Neural cell (in vitro differentiated cells): ENCODE results near the gene SH2D3A. TPM values are rescaled to one million over a fixed set of nuclear protein-coding genes. Genes with fewer than 3 reads are reported as not detected.

ENCODE experiments used
- H2AFZ ChIP-seq: fragments of 200-600, 300-800 bp; sonication (generic), shearing (Covaris generic); 2 replicates; pipeline ENCODE4 v1.6.0; 2014; ENCODE audit warnings: low read depth, mild to moderate bottlenecking, antibody characterized with exemption, low read length, moderate library complexity
- H3F3A ChIP-seq: fragments of 200-600 bp; shearing (Covaris generic); 2 replicates; pipeline ENCODE4 v1.6.1; 2016; ENCODE audit warnings: mild to moderate bottlenecking, moderate library complexity, mixed read lengths, antibody characterized with exemption, low read length; ENCODE audit not compliant: insufficient read depth, poor library complexity, severe bottlenecking
- H3K27ac ChIP-seq: fragments of 200-600, 300-800 bp; sonication (generic), shearing (Covaris generic); 2 replicates; pipeline ENCODE4 v1.5.1; 2014; ENCODE audit warnings: mild to moderate bottlenecking, low read length, moderate library complexity
- H3K27me3 ChIP-seq: fragments of 300-800, 200-600 bp; sonication (generic), shearing (Covaris generic); 2 replicates; pipeline ENCODE4 v1.6.0; 2014; ENCODE audit warnings: mild to moderate bottlenecking, low read depth, low read length, moderate library complexity; ENCODE audit not compliant: insufficient read depth
- H3K36me3 ChIP-seq: fragments of 300-800, 200-600 bp; sonication (generic), shearing (Covaris generic); 2 replicates; pipeline ENCODE4 v1.5.1; 2014; ENCODE audit warnings: mild to moderate bottlenecking, antibody characterized with exemption, low read length, moderate library complexity; ENCODE audit not compliant: insufficient read depth
- H3K4me2 ChIP-seq: fragments of 300-800, 200-600 bp; sonication (generic), shearing (Covaris generic); 2 replicates; pipeline ENCODE4 v1.6.0; 2014; ENCODE audit warnings: mild to moderate bottlenecking, low read length
- H3K4me3 ChIP-seq: fragments of 300-800, 200-600 bp; sonication (generic), shearing (Covaris generic); 2 replicates; pipeline ENCODE4 v1.5.1; 2014; ENCODE audit warnings: mild to moderate bottlenecking, low read length, moderate library complexity
- H3K79me2 ChIP-seq: fragments of 200-600 bp; shearing (Covaris generic); replicated peaks from 2 replicates; pipeline ENCODE4 v1.6.0; 2014; ENCODE audit warnings: mild to moderate bottlenecking, low read length, moderate library complexity; ENCODE audit not compliant: insufficient read depth
- H3K9ac ChIP-seq: fragments of 300-800, 200-600 bp; sonication (generic), shearing (Covaris generic); 2 replicates; pipeline ENCODE4 v1.6.1; 2016; ENCODE audit warnings: mild to moderate bottlenecking, low read length, mixed read lengths
- H3K9me2 ChIP-seq: fragments of 200-600 bp; shearing (Covaris generic); 2 replicates; pipeline ENCODE4 v1.6.1; 2016; ENCODE audit warnings: mild to moderate bottlenecking, low read length, mixed read lengths; ENCODE audit not compliant: insufficient read depth
- H3K9me3 ChIP-seq: fragments of 200-600, 300-800 bp; sonication (generic), shearing (Covaris generic); 2 replicates; pipeline ENCODE4 v1.6.1; 2016; ENCODE audit warnings: mild to moderate bottlenecking, mixed run types, low read length, moderate library complexity, mixed read lengths
- H4K20me1 ChIP-seq: fragments of 200-600 bp; shearing (Covaris generic); 2 replicates; pipeline ENCODE4 v1.6.1; 2016; ENCODE audit warnings: mild to moderate bottlenecking, mixed run types; ENCODE audit not compliant: insufficient read depth
- EP300 ChIP-seq: fragments of 450-650 bp; conservative IDR thresholded peaks from 2 replicates; pipeline ENCODE4 v1.6.1; 2014; ENCODE audit warnings: antibody characterized with exemption, mild to moderate bottlenecking, moderate library complexity; ENCODE audit not compliant: poor library complexity, severe bottlenecking
- EZH2 ChIP-seq: fragments of 200-600, 300-800 bp; shearing (Covaris generic), sonication (generic); IDR thresholded peaks from 2 replicates; pipeline ENCODE4 v1.6.1; 2014; ENCODE audit warnings: antibody characterized with exemption, low read length, borderline replicate concordance, mild to moderate bottlenecking; ENCODE audit not compliant: insufficient read depth, poor library complexity, severe bottlenecking
- MXI1 ChIP-seq: fragments of 450-650 bp; conservative IDR thresholded peaks from 2 replicates; pipeline ENCODE4 v1.6.1; 2014; ENCODE audit warnings: antibody characterized with exemption, mild to moderate bottlenecking; ENCODE audit not compliant: poor library complexity, severe bottlenecking
- POLR2AphosphoS5 ChIP-seq: IDR thresholded peaks from 2 replicates; pipeline ENCODE4 v1.6.1; 2012
- RAD21 ChIP-seq: fragments of 450-650 bp; conservative IDR thresholded peaks from 2 replicates; pipeline ENCODE4 v1.6.1; 2014; ENCODE audit warnings: antibody characterized with exemption, mild to moderate bottlenecking, moderate library complexity
- SMC3 ChIP-seq: fragments of 450-650 bp; conservative IDR thresholded peaks from 2 replicates; pipeline ENCODE4 v1.6.1; 2014; ENCODE audit warnings: antibody characterized with exemption, mild to moderate bottlenecking, moderate library complexity; ENCODE audit not compliant: poor library complexity
- TAF1 ChIP-seq: IDR thresholded peaks from 2 replicates; pipeline ENCODE4 v1.6.1; 2012; ENCODE audit warnings: low read depth
- polyA plus RNA-seq: library from polyadenylated mRNA; depleted of rRNA; stranded (reverse); fragments of >200 nt; gene quantifications from 2 replicates; pipeline ENCODE4 v1.2.3, GENCODE V29; 2014
- TF ChIP-seq, protein P1 (sequence below): fragments of 450-650 bp; IDR thresholded peaks from 2 replicates; pipeline ENCODE4 v1.5.1; 2014; ENCODE audit warnings: antibody characterized with exemption, mild to moderate bottlenecking, moderate library complexity; ENCODE audit not compliant: poor library complexity, severe bottlenecking
- TF ChIP-seq, protein P2 (sequence below): IDR thresholded peaks from 2 replicates; pipeline ENCODE4 v1.6.1; 2012; ENCODE audit warnings: borderline replicate concordance

Gene SH2D3A
- polyA plus RNA-seq, 1 donor from 2014 or later: 3.6 TPM

DNA sequence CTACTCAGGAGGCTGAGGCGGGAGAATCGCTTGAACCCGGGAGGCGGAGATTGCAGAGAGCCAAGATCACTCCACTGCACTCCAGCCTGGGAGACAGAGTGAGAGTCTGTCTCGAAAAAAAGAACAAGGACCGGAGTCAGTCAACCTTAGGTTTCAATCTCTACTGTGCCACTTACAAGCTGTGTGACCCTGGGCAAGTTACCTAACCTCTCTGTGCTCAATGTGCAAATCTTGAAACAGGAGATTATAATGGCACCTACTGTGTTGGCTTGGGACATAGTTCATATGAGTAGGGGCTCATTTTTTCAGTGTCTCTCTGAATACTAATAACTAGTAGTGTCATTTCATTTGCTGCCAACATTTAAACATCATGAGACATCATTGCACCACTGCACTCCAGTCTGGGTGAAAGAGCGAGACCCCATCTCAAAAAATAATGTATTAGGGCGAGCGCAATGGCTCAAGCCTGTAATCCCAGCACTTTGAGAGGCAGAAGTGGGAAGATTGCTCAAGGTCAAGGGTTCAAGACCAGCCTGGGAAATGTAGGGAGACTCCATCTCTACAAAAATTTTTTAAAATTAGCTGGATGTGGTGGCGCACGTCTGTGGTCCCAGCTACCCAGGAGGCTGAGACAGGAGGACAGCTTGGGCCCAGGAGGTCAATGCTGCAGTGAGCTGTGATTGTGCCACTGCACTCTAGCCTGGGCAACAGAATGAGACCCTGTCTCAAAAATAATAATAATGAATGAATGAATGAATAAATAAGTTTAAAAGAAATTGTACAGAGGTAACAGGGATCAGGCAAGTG, 52.3 kb downstream of the SH2D3A start:
- TF ChIP-seq, protein P1, sequence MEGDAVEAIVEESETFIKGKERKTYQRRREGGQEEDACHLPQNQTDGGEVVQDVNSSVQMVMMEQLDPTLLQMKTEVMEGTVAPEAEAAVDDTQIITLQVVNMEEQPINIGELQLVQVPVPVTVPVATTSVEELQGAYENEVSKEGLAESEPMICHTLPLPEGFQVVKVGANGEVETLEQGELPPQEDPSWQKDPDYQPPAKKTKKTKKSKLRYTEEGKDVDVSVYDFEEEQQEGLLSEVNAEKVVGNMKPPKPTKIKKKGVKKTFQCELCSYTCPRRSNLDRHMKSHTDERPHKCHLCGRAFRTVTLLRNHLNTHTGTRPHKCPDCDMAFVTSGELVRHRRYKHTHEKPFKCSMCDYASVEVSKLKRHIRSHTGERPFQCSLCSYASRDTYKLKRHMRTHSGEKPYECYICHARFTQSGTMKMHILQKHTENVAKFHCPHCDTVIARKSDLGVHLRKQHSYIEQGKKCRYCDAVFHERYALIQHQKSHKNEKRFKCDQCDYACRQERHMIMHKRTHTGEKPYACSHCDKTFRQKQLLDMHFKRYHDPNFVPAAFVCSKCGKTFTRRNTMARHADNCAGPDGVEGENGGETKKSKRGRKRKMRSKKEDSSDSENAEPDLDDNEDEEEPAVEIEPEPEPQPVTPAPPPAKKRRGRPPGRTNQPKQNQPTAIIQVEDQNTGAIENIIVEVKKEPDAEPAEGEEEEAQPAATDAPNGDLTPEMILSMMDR: no peak
- TF ChIP-seq TAF1 (no peak), MXI1 (no peak), EZH2 (no peak), POLR2AphosphoS5 (no peak)
- TF ChIP-seq, protein P2, sequence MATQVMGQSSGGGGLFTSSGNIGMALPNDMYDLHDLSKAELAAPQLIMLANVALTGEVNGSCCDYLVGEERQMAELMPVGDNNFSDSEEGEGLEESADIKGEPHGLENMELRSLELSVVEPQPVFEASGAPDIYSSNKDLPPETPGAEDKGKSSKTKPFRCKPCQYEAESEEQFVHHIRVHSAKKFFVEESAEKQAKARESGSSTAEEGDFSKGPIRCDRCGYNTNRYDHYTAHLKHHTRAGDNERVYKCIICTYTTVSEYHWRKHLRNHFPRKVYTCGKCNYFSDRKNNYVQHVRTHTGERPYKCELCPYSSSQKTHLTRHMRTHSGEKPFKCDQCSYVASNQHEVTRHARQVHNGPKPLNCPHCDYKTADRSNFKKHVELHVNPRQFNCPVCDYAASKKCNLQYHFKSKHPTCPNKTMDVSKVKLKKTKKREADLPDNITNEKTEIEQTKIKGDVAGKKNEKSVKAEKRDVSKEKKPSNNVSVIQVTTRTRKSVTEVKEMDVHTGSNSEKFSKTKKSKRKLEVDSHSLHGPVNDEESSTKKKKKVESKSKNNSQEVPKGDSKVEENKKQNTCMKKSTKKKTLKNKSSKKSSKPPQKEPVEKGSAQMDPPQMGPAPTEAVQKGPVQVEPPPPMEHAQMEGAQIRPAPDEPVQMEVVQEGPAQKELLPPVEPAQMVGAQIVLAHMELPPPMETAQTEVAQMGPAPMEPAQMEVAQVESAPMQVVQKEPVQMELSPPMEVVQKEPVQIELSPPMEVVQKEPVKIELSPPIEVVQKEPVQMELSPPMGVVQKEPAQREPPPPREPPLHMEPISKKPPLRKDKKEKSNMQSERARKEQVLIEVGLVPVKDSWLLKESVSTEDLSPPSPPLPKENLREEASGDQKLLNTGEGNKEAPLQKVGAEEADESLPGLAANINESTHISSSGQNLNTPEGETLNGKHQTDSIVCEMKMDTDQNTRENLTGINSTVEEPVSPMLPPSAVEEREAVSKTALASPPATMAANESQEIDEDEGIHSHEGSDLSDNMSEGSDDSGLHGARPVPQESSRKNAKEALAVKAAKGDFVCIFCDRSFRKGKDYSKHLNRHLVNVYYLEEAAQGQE: no peak

DNA sequence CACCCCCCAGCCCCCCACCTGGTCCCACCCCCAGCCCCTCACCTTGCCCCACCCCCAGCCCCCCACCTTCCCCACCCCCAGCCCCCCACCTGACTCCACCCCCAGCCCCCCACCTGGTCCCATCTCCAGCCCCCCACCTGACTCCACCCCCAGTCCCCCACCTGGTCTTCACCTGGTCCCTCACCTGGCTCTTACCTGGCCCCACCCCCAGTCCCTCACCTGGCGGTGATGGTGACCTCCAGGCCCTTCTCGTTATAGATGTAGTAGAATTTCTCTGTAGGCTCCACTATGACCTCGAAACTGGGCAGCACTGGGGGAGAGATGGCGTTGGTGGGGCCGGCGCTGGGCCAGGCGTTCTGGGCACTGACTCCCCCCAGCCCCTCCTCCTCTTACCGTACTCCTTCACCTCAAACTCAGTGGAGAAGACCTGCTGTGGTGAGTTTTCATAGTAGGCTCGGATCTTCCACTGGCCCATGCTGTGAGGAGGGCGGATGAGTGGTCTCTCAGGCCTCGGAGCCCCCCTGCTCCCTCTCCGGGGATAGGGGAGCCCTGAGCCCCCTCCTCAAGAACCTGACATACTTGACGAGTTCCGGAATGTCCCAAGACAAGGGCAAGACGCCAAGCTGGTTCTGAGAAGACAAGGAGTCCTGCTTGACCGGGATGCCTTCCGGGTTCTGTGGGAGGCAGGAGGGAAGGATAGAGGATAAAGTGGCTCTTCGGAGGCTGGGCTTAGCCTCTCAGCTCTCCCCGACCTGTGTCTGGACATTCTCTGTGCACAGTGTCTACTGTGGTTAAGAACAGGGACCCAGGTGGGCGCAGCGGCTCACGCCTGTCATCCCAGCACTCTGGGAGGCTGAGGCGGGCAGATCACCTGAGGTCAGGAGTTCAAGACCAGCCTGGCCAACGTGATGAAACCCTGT, 53.2 kb downstream of the SH2D3A start:
- H3K9ac ChIP-seq: no peak overlapping the region
- no peaks in the 10 kb centered on the region for H4K20me1 ChIP-seq
- H3K36me3 ChIP-seq: no peaks in the 10 kb centered on the region
- H3K27ac ChIP-seq: no peak overlapping the region
- H2AFZ ChIP-seq: no peak overlapping the region
- H3K4me2 ChIP-seq: no peak overlapping the region
- peaks cover 25% of the 10 kb centered on the region for H3K27me3 ChIP-seq
- no peak overlapping the region for H3K4me3 ChIP-seq
- no peaks in the 10 kb centered on the region for H3K9me2 ChIP-seq
- no peaks in the 10 kb centered on the region for H3K9me3 ChIP-seq
- no peaks in the 10 kb centered on the region for H3K79me2 ChIP-seq
- TF ChIP-seq, protein P1: no peak
- TF ChIP-seq POLR2AphosphoS5: no peak
- TF ChIP-seq MXI1: no peak
- TF ChIP-seq EP300: no peak
- TF ChIP-seq TAF1: no peak
- no peak for TF ChIP-seq SMC3
- TF ChIP-seq RAD21: no peak
- TF ChIP-seq EZH2: no peak
- TF ChIP-seq, protein P2: no peak
- no peaks in the 10 kb centered on the region for H3F3A ChIP-seq

More for the DNA sequence above, 52.3 kb downstream of the SH2D3A start:
- H3K79me2 ChIP-seq: no peaks in the 10 kb centered on the region
- no peaks in the 10 kb centered on the region for H3K9me2 ChIP-seq
- no peak overlapping the region for H3K9ac ChIP-seq
- no peaks in the 10 kb centered on the region for H3K36me3 ChIP-seq
- H2AFZ ChIP-seq: no peak overlapping the region
- peaks cover 19% of the 10 kb centered on the region for H3K27me3 ChIP-seq
- no peak overlapping the region for H3K27ac ChIP-seq
- no peaks in the 10 kb centered on the region for H4K20me1 ChIP-seq
- H3F3A ChIP-seq: no peaks in the 10 kb centered on the region
- H3K4me3 ChIP-seq: no peak overlapping the region
- H3K4me2 ChIP-seq: no peak overlapping the region
- H3K9me3 ChIP-seq: no peaks in the 10 kb centered on the region
